Testis (tissue), 3 donors: ENCODE data around the gene SAV1. TPM values are rescaled to one million over a fixed set of nuclear protein-coding genes. Genes with fewer than 3 reads are reported as not detected.

Experiments used
- DNase-seq: peaks from one replicate; pipeline ENCODE4 v3.0.0-alpha.2; 2019
- H3K27ac ChIP-seq, 2 donors: fragments of 200-600 bp; sonication (generic); one replicate each; pipeline ENCODE4 v1.5.1; 2019
- H3K27me3 ChIP-seq: fragments of 200-600 bp; sonication (generic); one replicate; pipeline ENCODE4 v1.5.1; 2019
- H3K36me3 ChIP-seq: fragments of 200-600 bp; sonication (generic); one replicate; pipeline ENCODE4 v1.5.1; 2017; ENCODE audit warnings: low read depth; ENCODE audit errors: missing control alignments
- H3K4me1 ChIP-seq: fragments of 200-600 bp; sonication (generic); one replicate; pipeline ENCODE4 v1.5.1; 2019
- H3K4me3 ChIP-seq, 2 donors: fragments of 200-600 bp; sonication (generic); one replicate each; pipeline ENCODE4 v1.5.1; 2017 to 2019
- H3K9me3 ChIP-seq: fragments of 200-600 bp; sonication (generic); one replicate; pipeline ENCODE4 v1.5.1; 2017
- CTCF ChIP-seq, 3 experiments: fragments of 450-650 bp in 2 of 3; fragments of 200-600 bp in 1 of 3; sonication (generic) in 1 of 3; IDR thresholded peaks; one replicate each; pipeline ENCODE4 v1.5.1; 2016 to 2019; ENCODE audit warnings: antibody characterized with exemption in 3 of 3, mild to moderate bottlenecking in 2 of 3, moderate library complexity in 1 of 3
- POLR2A ChIP-seq: fragments of 450-650 bp; IDR thresholded peaks from one replicate; pipeline ENCODE4 v1.6.1; 2017; ENCODE audit warnings: antibody characterized with exemption, mild to moderate bottlenecking, moderate library complexity
- WGBS, 2 donors: methylation state at CpG; one replicate each; pipeline ENCODE4 v1.1.5; 2018; 5-methylcytosine and 5-hydroxymethylcytosine counted together
- intact Hi-C: fragments of 100-400 bp; cut with DNase I; formaldehyde crosslinking; loops from one replicate; pipeline ENCODE4 v1.15.1; 2023; ENCODE audit warnings: low total_unique reads
- polyA plus RNA-seq: library from polyadenylated mRNA; stranded (reverse); fragments of 350-450 nt; fragmentation: Illumina TruSeq; extraction: RNeasy Lipid Tissue Mini Kit (QIAGEN cat#74804); gene quantifications from one replicate; pipeline ENCODE4 v1.2.3, GENCODE V29; 2014; ENCODE audit warnings: low read depth, low replicate concordance; ENCODE audit not compliant: insufficient read depth
- total RNA-seq, 2 donors: library from RNA; depleted of rRNA; stranded (reverse); fragments of >200 nt; gene quantifications; one replicate each; pipeline ENCODE4 v1.2.3, GENCODE V29; 2016

Gene SAV1
- total and polyA plus RNA-seq, 3 donors from 2014 or later, result 40.4 to 53.5 (median 40.9) TPM

- no peak overlapping the region for H3K4me3 ChIP-seq
- no peak for TF ChIP-seq CTCF (IDR thresholded peaks at IDR 0.05)
- TF ChIP-seq POLR2A, result no peak
These were observed 60.3 kb downstream of the SAV1 start for GRCh38 chr14:50607761-50608160.

GRCh38 chr14:50607181-50607580 lies 60.9 kb downstream of the SAV1 start:
- WGBS, 2 donors, result 87 to 88% methylated on average over 3 of the region's 3 CpGs
- Histone ChIP-seq H3K27me3 (no peaks in the 10 kb centered on the region), H3K4me3 (no peak overlapping the region), H3K36me3 (no peaks in the 10 kb centered on the region), H3K9me3 (no peaks in the 10 kb centered on the region), H3K27ac (no peak overlapping the region), H3K4me1 (no peaks in the 10 kb centered on the region)
- intact Hi-C loops, result no loop called here
- DNase-seq, result no peak
- TF ChIP-seq CTCF (IDR thresholded peaks at IDR 0.05) (no peak), POLR2A (no peak)

More at GRCh38 chr14:50607761-50608160, 60.3 kb downstream of the SAV1 start:
- intact Hi-C loops, result no loop called here
- H3K9me3 ChIP-seq, result no peaks in the 10 kb centered on the region
- no peak overlapping the region for H3K27ac ChIP-seq
- no peak for DNase-seq
- no peaks in the 10 kb centered on the region for H3K36me3 ChIP-seq
- no peaks in the 10 kb centered on the region for H3K4me1 ChIP-seq
- H3K27me3 ChIP-seq, result no peaks in the 10 kb centered on the region
- 79 to 83% methylated on average over 1 of the region's 1 CpG for WGBS, 2 donors

- WGBS, 2 donors, result 85 to 90% methylated on average over 2 of the region's 2 CpGs
- no peaks in the 10 kb centered on the region for H3K36me3 ChIP-seq
- no peaks in the 10 kb centered on the region for H3K27me3 ChIP-seq
- H3K4me1 ChIP-seq, result no peaks in the 10 kb centered on the region
- H3K27ac ChIP-seq, result no peak overlapping the region
- intact Hi-C loops, result no loop called here
- H3K9me3 ChIP-seq, result no peaks in the 10 kb centered on the region
- no peak for TF ChIP-seq POLR2A
- no peak for TF ChIP-seq CTCF (IDR thresholded peaks at IDR 0.05)
- no peak overlapping the region for H3K4me3 ChIP-seq
- DNase-seq, result no peak
These were observed 61.6 kb downstream of the SAV1 start for GRCh38 chr14:50606468-50606867.

- no peak for TF ChIP-seq POLR2A
- TF ChIP-seq CTCF (IDR thresholded peaks at IDR 0.05), result no peak
- H3K9me3 ChIP-seq, result no peaks in the 10 kb centered on the region
- no peak for DNase-seq
- H3K27ac ChIP-seq, result no peak overlapping the region
- WGBS, 2 donors, result 0 to 24% methylated on average over 1 of the region's 1 CpG
- H3K27me3 ChIP-seq, result no peaks in the 10 kb centered on the region
- H3K4me3 ChIP-seq, result no peak overlapping the region
- no peaks in the 10 kb centered on the region for H3K4me1 ChIP-seq
- intact Hi-C loops, result no loop called here
- no peaks in the 10 kb centered on the region for H3K36me3 ChIP-seq
These were observed 62.3 kb downstream of the SAV1 start for GRCh38 chr14:50605766-50606165.

- Histone ChIP-seq H3K4me1 (no peaks in the 10 kb centered on the region), H3K4me3 (no peak overlapping the region), H3K27me3 (no peaks in the 10 kb centered on the region), H3K27ac (no peak overlapping the region), H3K36me3 (no peaks in the 10 kb centered on the region), H3K9me3 (no peaks in the 10 kb centered on the region)
- intact Hi-C loops, result no loop called here
- no peak for DNase-seq
- TF ChIP-seq POLR2A (no peak), CTCF (IDR thresholded peaks at IDR 0.05) (no peak)
- 73% methylated on average over 2 of the region's 2 CpGs for whole genome bisulfite sequencing, 2 donors
These were observed 64.5 kb downstream of the SAV1 start for GRCh38 chr14:50603565-50603964.
